HG03196 (cell line): ENCODE results near the gene WDR37.
"Not testable (repeated sequence)": the region's sequence is repeated elsewhere in the genome, so short reads cannot be mapped to it uniquely, and the experiment has no call there.

Experiments used
- ATAC-seq: cut with Tn5 transposase; IDR thresholded peaks from one replicate; pipeline ENCODE4 v1.9.1; 2021; ENCODE audit not compliant: unreplicated experiment

The WDR37 gene

GRCh38 chr10:1101946-1102345 is 45.8 kb downstream of the WDR37 start:
- ATAC-seq = no peak

GRCh38 chr10:1102416-1102815 is 46.2 kb downstream of the WDR37 start:
- ATAC-seq = no peak

DNA sequence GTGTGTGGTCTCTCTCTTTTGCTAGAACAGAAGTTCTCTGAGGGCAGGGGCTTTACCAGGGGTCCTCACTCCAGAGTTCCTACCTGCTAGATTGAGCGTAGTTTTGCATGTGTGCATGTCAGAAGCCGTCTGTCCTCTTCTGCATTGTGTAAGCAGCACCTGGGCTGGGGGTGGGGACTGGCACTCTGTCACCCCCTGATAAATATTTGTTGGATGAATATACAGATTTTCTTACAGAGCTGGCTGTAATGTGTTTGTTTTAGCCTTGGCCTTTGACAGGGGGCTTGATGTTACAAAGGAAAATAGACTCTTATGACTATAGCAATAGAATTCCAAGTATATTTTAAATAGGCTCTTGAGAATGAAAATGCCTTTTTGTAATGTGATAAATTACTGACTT is 46.6 kb downstream of the WDR37 start:
- ATAC-seq = no peak

GRCh38 chr10:1103551-1103950 is 47.4 kb downstream of the WDR37 start:
- no peak for ATAC-seq

DNA sequence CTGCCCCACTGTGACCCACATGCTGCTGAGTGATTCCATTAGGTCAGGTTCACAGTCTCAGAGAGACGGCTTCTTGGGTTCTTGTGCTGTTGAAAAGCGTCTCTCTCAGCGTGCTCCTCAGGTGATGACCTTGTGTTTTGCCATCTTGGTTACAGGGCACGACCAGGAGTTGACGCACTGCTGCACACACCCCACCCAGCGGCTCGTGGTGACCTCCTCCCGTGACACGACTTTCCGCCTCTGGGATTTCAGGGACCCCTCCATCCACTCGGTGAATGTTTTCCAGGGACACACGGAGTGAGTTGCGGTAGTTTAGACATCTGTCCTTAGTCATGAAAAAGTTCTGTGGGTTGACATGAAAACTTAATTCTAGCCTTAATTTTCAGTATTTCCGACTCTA is 48.8 kb downstream of the WDR37 start:
- ATAC-seq = no peak

GRCh38 chr10:1107004-1107403 is 50.8 kb downstream of the WDR37 start:
- ATAC-seq = no peak

- ATAC-seq = no peak
Measured at GRCh38 chr10:1107679-1108078, 51.5 kb downstream of the WDR37 start.

DNA sequence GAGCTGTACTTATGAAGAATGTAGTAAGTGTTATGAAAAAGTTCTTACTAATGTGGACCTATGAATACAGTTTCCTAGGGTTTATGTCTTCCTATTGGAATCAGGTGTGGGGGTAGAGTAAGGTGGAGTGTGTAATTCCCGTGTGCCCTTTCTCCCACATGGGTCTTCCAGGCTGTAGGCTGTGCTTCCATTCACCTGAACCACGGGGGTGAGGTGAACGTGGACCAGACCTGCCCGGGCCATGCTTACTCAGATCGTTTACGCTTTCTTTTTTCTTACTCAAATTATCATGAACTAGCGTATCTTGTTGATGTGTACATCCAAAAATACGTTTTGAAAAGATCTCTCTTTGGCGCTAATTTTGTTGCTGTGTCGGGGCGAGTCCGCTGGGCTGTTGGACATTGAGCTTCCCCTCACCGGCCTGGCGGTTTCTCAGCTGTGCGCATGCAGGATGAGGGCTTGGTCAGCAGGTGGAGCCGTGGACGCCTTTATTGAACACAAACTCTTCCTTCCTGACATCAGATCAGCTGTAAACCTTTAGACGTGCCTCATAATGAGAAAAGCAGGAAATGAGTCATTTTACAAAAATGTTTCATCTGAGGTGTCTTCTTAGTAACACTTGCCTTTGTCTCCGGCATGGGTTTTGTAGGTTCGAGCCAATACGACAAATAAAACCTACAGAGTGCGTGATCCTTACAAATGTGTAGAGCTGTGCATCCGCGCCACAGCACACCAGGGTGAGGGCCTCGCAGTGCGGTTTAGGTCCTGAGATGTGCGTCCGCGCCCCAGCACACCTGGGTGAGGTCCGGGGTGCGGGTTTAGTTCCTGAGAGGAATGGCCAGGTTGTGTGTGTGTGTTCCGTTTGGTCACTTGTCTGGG is 53.8 kb downstream of the WDR37 start:
- no peak for ATAC-seq

GRCh38 chr10:1110674-1111119 is 54.5 kb downstream of the WDR37 start:
- no peak for ATAC-seq

GRCh38 chr10:1114315-1114714 is 58.1 kb downstream of the WDR37 start:
- ATAC-seq = no peak

DNA sequence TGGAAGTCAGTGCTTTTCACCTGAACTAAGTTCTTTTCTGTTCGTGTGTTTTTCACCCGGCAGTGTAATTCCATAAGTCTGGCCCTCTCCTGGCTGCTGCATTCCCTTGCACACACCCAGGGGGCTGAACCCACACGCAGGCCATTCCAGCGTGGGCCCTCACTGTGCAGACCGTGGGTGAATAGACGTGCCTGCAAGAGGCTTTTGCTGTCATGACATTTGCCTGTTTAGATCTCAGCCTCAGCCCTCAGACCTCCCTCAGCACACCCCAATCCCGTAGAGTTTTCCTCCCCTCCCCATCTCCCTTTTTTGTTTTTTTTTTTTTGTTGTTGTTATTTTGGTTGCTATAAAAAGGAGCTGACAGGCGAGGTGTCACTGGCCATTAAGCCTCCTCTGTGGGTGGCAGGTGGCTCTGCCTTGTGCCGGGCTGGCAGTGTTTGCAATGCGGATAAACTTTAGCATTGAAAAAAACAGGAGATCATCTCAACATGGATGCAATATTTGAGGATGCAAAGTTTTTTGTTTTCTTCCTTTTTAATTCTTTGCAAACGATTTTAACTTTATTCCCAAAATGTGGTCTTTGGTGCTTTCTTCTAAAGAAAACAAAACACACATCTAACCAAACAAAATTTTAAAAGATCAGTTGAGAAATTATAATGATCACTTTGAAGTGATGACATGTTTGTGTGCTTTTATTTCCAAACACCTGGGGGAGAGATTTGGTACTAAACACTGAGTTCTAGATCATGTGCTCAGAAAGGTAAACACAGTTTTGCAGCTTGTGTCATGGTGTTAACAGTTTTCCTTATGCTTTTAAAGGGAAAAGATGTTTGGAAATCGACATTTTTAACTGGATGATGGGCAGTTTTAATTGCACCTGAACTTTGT is 58.8 kb downstream of the WDR37 start:
- ATAC-seq = no peak

- no peak for ATAC-seq
Measured at GRCh38 chr10:1115607-1115955, 59.4 kb downstream of the WDR37 start.

DNA sequence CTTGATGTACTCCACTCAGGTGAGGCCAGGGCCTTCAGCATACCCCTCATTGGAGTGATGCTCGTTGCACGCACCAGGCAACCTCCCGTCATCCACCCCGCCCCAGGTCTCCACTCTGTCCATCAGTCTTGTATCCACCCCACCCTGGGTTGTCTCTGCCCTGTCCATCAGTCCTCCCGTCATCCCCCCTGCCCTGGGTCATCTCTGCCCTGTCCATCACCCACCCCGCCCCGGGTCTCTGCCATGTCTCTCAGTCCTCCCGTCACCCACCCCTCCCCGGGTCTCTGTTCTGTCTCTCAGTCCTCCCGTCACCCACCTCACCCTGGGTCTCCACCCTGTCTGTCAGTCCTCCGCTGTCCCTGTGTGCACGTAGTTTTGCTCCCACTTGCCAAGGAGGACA is 59.9 kb downstream of the WDR37 start:
- no peak for ATAC-seq

- ATAC-seq = no peak
Measured at GRCh38 chr10:1116696-1117280, 60.6 kb downstream of the WDR37 start.

DNA sequence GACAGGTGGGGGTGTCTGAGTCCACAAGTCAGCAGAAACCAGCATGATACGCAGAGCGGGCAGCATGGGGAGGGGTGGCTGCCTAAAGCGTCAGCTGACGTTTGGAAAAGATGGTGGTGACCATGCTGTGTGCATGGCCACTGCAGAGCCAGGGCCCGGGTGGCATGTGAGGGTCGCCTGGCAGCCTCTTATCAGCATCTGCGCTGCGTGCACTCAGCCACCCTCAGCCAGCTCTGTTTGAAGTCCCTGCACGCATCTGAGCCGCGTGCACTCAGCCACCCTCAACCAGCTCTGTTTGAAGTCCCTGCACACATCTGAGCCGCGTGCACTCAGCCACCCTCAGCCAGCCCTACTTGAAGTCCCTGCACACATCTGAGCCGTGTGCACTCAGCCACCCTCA is 61.5 kb downstream of the WDR37 start:
- ATAC-seq = no peak

DNA sequence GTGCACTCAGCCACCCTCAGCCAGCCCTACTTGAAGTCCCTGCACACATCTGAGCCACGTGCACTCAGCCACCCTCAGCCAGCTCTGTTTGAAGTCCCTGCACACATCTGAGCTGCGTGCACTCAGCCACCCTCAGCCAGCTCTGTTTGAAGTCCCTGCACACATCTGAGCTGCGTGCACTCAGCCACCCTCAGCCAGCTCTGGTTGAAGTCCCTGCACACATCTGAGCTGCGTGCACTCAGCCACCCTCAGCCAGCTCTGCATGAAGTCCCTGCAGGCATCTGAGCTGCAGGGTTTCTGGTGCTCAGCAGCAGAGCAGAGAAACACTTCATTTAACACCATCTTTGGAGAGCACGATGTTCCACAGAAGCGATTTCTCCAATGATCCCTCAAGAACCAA is 62.1 kb downstream of the WDR37 start:
- ATAC-seq = not testable (repeated sequence)

DNA sequence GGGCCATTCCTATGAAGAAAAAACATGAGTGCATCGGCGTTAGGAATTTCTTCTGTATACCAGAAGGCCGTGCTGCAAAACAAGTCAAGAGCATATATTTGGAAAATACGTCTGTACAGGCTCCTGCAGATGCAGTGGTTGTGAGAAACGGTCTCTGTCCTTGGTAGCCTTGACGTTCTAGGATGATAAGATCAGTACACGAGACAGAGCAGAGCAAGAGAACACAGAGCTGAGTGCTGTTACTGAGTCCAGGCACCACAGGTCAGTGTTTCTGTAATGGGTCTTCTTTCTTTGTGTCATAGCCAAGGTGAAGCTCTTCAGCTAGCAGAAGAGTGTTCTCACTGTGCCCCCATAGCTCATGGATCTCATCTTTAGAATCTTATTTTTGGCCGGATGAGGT is 62.8 kb downstream of the WDR37 start:
- no peak for ATAC-seq

DNA sequence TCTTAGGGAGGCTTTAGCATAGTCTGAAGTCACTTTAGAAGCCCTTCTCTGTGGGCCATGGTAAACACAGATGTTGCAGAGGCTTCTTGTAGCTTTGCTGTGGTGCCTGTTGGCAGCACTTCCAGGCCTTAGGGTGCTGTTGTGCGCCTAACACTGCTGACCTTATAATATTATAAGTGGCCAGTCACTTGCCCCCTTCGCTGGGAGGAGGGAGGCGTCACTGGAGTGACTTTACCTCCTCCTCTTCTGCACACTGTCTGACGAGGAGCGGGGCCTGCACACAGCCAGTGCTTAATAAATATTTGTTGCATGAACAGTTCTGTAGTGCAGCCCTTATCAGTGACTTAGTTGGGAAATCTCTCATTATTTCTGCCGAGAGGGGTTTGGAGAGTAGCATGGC is 63.3 kb downstream of the WDR37 start:
- ATAC-seq = no peak

DNA sequence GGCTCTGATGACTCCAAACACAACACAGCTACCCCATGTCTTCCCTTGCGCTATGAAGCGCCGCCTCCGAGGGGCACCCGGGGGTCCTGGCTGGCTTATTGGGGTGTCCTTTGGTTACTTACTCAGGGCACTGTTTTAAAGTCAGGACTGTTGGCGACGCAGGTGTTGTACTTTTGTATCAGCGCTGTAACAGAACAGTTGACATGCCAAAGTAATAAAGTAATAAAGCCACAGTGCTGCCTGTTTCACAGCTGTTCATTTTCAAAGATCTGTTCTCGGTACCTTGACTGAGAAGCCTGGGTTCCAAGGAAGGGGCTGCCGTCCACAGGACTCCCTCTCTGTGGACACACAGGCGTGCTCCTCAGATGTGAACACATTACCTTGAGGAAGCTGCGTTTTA is 64.1 kb downstream of the WDR37 start:
- ATAC-seq = no peak

DNA sequence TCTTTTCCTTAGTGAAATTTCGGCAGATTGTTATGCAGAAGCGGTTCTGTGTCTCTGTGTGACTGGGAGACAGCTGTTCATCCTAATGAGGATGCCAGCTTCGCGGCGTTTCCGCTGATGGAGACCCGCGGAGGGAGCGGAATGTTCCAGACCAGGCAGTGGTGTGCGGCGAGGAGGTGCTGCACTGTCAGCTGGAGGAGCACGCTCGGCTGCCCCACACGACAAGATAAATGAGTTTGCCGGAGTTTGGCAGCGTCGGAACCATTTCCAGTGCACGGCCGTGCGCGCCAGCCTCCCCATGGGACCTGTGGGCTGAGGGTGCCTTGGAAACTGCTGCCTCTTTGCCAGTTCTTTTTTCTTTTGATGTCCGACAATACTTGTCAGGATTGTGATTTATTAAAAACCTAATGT is 64.6 kb downstream of the WDR37 start:
- no peak for ATAC-seq

GRCh38 chr10:1121271-1121970 is 65.2 kb downstream of the WDR37 start:
- ATAC-seq = no peak
